Left forelimb (tissue), 1 donor: ENCODE data around the gene PPM1L.
"Not testable (repeated sequence)": the region's sequence is repeated elsewhere in the genome, so short reads cannot be mapped to it uniquely, and the experiment has no call there.

ENCODE experiments used
- DNase-seq: peaks from one replicate; pipeline ENCODE4 v3.0.0-alpha.2; 2018; ENCODE audit warnings: low spot score

Gene PPM1L

DNA sequence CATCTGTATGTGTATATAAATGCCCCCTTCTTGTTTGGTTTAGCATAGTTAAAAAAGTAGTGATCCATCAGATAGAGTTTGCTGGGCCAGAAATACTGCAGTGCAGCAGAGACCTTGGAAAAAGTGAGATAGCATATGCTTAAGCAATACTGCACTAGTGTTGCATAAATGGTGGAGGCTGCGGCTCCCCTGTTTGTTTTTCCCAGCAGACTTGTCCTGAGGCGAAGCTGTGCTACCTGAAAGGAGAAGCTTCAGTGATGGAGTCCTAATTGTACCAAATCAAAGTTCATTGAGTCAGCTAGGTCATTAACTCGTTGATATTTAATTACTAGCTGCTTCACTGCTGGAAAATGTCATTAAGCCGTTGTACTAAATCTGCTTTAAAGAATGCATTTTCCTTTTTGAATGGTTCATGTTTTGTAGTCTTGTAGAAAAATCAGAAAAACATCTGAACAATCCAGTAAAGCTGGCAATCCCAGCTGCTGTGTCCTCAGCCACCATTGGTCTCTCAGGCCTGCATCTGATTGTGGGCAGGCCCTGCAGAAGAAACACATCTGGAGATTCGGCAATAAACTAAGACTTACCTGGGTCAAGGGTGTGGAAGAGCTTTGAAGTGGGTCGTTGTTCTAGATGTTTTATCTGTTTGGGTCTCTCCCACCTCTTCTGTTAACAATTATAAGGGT, 179.5 kb downstream of the PPM1L start:
- no peak for DNase-seq

DNA sequence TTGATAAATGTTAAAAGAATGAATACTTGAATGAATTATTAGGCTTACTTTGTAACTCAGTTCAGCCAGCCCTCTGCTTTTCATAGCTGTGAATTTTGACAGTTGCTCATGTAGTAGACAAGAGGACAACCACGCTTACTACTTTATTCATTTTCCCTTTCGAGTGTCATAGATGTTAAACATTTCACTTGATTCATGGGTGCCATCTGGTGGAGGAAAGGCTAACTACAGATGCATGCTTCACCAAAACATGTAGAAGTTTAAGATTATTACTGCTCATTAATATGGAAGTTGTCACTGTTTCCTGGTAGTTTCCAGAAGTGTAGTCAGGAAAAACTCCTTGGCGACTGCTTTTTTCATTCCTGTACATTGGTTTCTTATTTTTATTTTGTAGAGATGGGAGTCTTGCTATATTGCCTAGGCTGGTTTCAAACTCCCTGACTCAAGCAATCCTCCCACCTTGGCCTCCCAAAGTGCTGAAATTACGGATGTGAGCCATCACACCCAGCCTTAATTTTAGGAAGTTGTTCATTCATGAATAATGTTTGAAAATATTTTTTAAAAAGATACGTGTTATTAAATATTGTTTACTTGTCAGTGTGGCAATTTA, 186.0 kb downstream of the PPM1L start:
- no peak for DNase-seq

DNA sequence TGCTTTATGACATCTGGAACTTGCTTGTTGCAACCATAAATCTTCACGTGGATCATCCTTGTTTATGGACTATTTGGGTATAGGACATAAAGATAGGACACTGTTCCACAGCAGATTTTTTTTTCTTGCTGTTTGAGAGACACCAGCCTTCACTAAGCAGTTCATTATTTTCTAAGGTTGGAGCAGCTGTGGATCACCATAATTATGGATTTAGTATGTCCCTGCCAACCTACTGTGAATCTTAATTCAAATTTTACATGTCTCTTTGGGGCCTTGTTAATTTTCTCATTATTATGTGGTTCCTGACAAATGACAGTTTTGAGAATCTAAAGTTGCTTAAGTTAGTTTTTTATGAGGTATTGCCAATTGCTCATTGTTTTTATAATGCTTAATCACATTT, 188.0 kb downstream of the PPM1L start:
- DNase-seq: no peak

DNA sequence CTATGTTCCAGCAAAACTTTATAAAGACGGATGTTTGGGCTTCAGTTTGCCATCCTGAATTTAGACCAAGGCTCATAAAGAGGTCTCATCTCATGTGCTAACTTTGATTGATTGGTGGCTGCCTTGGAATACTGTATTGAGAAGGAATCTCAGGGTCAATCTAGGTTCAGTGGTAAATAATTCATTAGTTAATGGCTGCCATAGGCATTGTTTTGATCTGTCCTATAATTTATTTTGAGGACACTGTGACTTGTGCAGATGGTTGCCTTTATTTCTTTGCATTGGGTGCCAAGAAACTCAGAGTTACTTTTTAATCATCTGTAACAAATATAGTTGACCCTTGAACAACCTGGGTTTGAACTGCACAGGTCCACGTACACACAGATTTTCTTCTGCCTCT, 189.3 kb downstream of the PPM1L start:
- no peak for DNase-seq

DNA sequence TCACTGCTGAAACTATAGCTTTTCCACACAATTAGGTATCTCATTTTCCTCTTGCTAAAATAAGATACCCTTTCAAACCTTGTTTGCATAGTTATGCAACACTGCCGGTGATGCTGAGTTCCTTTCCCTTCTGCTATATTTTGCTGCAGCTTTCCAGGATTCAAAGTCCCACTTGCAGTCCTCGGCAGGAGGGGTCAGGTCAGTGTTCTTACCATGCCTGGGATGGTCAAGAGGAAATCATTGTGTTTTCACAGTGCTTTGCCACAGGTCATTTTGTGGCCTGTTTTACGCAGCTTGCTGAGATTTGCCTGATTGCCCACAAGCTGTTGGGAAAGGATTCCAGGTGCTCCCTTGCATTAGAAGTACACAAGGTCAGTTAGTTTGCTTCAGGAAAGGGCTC, 192.2 kb downstream of the PPM1L start:
- DNase-seq: no peak

DNA sequence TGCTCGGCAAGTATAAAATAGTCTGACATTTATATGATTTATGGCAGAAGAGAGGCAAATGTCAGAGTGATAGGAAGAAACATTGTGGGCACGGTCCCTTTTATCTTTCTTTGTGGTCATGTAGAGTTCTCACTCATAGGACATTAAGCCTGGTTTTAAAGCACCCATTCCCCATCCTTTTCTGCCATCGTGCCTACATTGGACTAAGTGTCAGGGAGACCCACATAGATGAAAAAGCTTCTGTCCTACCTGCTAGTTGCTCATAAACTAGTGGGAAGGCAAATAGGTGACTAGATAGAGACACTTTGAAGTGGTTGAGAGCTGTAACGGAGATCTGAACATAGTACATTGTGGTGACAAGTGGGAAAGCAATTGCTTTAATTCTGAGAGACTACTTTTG, 193.4 kb downstream of the PPM1L start:
- no peak for DNase-seq

DNA sequence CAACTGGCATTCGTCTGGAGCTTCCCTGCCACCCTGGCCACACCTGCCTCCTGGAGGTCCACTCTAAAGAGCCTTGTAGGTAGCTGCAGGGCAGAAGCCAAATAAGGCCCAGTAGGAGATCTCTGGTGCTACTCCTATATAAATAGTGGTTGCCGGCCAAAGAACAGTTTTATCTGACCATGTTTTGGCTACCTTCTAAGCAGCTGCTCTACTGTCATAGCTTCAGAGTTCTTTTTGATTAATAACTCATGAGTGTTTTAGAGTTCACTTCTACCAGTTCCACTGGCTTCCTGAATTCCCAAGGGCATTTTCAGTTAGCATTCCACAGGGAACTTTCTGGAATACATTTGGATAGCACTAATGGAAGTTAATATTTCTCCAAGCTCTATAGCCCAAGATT, 194.5 kb downstream of the PPM1L start:
- no peak for DNase-seq

DNA sequence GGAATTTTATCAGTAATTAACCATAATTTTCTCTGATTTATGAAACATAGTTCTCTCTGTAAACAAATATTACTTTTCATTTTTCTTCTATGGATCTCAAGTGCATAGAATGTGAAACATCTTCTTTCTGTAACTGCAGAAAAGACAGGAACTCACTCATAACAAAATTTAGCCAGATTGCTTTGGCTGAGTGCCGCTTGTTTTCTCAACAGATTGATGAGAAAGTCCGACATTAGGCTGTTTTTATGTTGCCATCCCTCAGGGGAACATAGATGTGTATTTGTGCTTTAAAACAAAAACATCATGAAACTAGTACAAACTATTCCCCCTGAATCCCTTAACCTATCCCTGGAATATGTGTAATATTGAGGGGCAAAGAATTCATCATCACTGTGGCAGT, 194.9 kb downstream of the PPM1L start:
- no peak for DNase-seq

GRCh38 chr3:160951642-160952487, 195.8 kb downstream of the PPM1L start:
- DNase-seq: no peak

- no peak for DNase-seq
Measured at GRCh38 chr3:160953686-160954085, 197.7 kb downstream of the PPM1L start.

DNA sequence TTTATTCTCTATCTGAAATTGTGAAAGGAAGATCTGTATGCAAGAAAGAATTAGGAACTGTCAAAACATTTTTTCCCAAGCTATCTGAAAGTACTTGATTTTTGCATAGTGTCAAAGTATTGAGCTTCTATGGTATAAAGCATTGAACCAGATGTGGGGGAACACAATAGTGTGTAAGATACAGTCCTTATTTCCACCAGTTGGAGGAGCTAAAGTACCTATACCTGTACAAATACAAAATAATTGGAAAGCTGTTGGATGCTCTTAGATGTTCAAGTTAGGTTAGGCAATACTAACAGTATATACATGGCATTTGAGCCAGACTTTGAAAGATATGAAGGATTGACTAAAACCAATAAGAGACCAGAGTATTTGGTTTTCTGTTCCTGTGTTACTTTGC, 200.8 kb downstream of the PPM1L start:
- DNase-seq: no peak

GRCh38 chr3:160960568-160960967, 204.5 kb downstream of the PPM1L start:
- DNase-seq: no peak

GRCh38 chr3:160963949-160964348, 207.9 kb downstream of the PPM1L start:
- no peak for DNase-seq

- DNase-seq: no peak
Measured at GRCh38 chr3:160968761-160969160, 212.7 kb downstream of the PPM1L start.

- no peak for DNase-seq
Measured at GRCh38 chr3:160973067-160973809, 217.2 kb downstream of the PPM1L start.

GRCh38 chr3:160977773-160978172, 221.7 kb downstream of the PPM1L start:
- DNase-seq: no peak

DNA sequence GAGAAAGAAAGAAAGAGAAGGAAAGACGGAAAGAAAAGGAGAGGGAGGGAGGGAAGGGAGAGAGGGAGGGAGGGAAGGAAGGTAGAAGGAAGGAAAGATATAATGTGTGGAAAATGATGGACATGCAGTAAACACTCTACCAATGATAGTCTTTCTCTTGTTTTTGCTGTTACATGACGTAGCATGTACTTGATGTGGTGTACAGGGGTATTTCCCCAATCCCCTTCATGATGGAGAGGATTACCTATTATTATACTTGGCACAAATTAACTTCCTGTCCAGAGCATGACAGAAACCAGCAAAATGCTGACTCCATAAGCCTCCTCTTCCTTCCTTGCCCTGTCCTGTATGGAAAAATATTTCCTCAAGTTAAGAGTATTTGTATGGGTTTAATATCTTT, 224.7 kb downstream of the PPM1L start:
- no peak for DNase-seq

DNA sequence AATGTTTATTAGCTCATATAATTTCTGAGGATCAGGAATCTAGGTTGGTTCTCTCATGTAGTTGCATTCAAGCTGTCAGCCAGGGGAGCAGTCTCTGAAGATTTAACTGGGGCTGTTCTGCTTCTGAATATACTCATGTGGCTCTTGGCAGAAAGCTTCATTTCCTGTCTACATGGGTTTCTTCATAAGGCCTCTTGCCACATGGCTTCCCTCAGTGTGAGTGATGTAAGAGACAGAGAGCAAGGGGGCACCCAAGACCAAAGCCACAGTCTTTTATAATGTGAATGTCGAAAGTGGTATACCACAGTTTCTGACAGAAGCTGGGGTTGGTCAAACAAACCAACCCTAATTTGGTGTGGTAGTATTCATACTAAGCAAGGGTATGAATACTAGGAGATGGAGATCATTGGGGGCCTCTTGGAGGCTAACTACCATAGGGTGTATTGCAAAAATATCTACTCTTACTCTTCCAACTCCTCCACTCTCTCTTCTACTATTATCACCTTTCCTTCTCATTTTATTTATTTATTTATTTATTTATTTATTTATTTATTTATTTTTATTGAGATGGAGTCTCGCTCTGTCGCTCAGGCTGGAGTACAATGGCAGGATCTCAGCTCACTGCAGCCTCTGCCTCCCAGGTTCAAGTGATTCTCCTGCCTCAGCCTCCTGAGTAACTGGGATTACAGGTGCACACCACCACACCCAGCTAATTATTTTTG, 225.3 kb downstream of the PPM1L start:
- no peak for DNase-seq

DNA sequence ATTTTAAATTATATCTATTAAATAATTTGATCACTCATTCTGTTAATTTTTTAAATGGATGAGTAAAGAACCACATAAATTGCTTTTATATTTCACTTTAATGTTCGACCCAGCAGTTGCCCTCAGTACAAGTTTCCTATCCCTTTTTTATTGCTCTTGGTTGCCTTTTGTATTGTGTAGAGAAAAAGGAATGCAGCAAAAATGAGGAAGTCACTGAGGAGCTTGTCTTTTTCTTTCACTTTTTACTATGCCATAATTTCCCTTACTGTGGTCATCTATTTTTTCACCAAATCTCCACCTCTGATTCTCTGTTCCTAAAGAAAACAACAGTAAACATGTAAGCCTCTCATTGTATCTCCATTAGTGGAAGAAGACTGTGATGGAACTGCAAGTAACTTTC, 226.5 kb downstream of the PPM1L start:
- no peak for DNase-seq

GRCh38 chr3:160983900-160984299, 227.9 kb downstream of the PPM1L start:
- not testable (repeated sequence) for DNase-seq

GRCh38 chr3:160986069-160986468, 230.0 kb downstream of the PPM1L start:
- no peak for DNase-seq
